HepG2 (cell line): Measurements from ENCODE around the gene TIMM23. TPM values are rescaled to one million over a fixed set of nuclear protein-coding genes. Genes with fewer than 3 reads are reported as not detected.

Source experiments
- ATAC-seq: fragments of 200-7000 bp; cut with Tn5 transposase; 3 replicates; pipeline ENCODE4 v1.9.1; 2020; ENCODE audit warnings: mild to moderate bottlenecking, moderate library complexity
- BruUV-seq: library from RNA; stranded (reverse); fragments of 400-500 nt; replicated peaks from 2 replicates; lab custom pipeline; 2021; lab: Mats Ljungman, UMichigan
- CTCF ChIA-PET: fragments of 300-600 bp; formaldehyde crosslinking; extraction: SDS; loops from one replicate; lab custom pipeline; 2021; ENCODE audit warnings: low total read pairs, inconsistent platforms, low intra/inter-chr PET ratio; lab: Yijun Ruan, JAX
- POLR2A ChIA-PET: fragments of 350-600 bp; sonication (Branson Sonifier 250); formaldehyde crosslinking; loops from one replicate; lab custom pipeline; 2020; ENCODE audit warnings: antibody characterized with exemption, inconsistent platforms; lab: Yijun Ruan, JAX
- DNase-seq: peaks from one replicate; pipeline ENCODE4 v3.0.0-alpha.2; 2015; ENCODE audit warnings: low spot score
- FAIRE-seq: peaks from 3 replicates; lab custom pipeline; 2011; peaks lifted over from hg19 to GRCh38; lab: Jason Lieb, UNC
- H2AFZ ChIP-seq: one replicate; pipeline ENCODE4 v1.6.1; 2011; ENCODE audit warnings: low read length, inconsistent platforms
- H3K27ac ChIP-seq: fragments of 300-600 bp; 3 replicates; pipeline ENCODE4 v1.8.0; 2011; ENCODE audit warnings: mixed run types, mild to moderate bottlenecking, mixed read lengths, low read length, inconsistent platforms; ENCODE audit not compliant: insufficient read depth; ENCODE audit errors: extremely low read length
- H3K27me3 ChIP-seq, 2 experiments: fragments of 200-600 bp in 1 of 2; 2 replicates in 1 of 2; 3 replicates in 1 of 2; pipeline versions ENCODE4 v1.6.0 to v1.8.0; 2011; ENCODE audit warnings: low read length in 2 of 2, mild to moderate bottlenecking in 2 of 2, moderate library complexity in 2 of 2, inconsistent platforms in 1 of 2; ENCODE audit not compliant: insufficient read depth in 2 of 2, control insufficient read depth in 1 of 2
- H3K36me3 ChIP-seq, 2 experiments: fragments of 200-600 bp in 1 of 2; replicated peaks in 1 of 2; 2 replicates in 1 of 2; 3 replicates in 1 of 2; pipeline versions ENCODE4 v1.5.1 to v1.8.0; 2011; ENCODE audit warnings: low read length in 2 of 2, inconsistent platforms in 1 of 2; ENCODE audit not compliant: insufficient read depth in 2 of 2, control insufficient read depth in 1 of 2
- H3K4me1 ChIP-seq: 2 replicates; pipeline ENCODE4 v1.5.1; 2012; ENCODE audit warnings: low read length, inconsistent platforms; ENCODE audit not compliant: insufficient read depth
- H3K4me2 ChIP-seq: 2 replicates; pipeline ENCODE4 v1.6.0; 2011; ENCODE audit warnings: low read depth, low read length, inconsistent platforms
- H3K4me3 ChIP-seq, 3 experiments: fragments of 200-600 bp in 1 of 3; sonication (generic), shearing (Covaris generic) in 1 of 3; replicated peaks in 1 of 3; 2 replicates each; pipeline ENCODE4 v1.5.1; 2011 to 2016; ENCODE audit warnings: low read length in 3 of 3, inconsistent platforms in 2 of 3, low read depth in 2 of 3, mild to moderate bottlenecking in 2 of 3, control low read depth in 1 of 3, mixed read lengths in 1 of 3; ENCODE audit not compliant: insufficient read depth in 1 of 3
- H3K79me2 ChIP-seq: one replicate; pipeline ENCODE4 v1.6.1; 2011; ENCODE audit warnings: low read length, inconsistent platforms; ENCODE audit not compliant: insufficient read depth
- H3K9ac ChIP-seq: 2 replicates; pipeline ENCODE4 v1.6.0; 2011; ENCODE audit warnings: mild to moderate bottlenecking, low read depth, low read length, inconsistent platforms; ENCODE audit not compliant: insufficient read depth
- H3K9me3 ChIP-seq: 2 replicates; pipeline ENCODE4 v1.5.1; 2012; ENCODE audit warnings: mild to moderate bottlenecking, low read length
- H4K20me1 ChIP-seq: 2 replicates; pipeline ENCODE4 v1.6.0; 2011; ENCODE audit warnings: inconsistent platforms, mild to moderate bottlenecking, low read length, moderate library complexity; ENCODE audit not compliant: insufficient read depth
- PAWR ChIP-seq: sonication (generic); formaldehyde crosslinking; IDR thresholded peaks from 2 replicates; pipeline ENCODE4 v1.4.0; 2020; ENCODE audit warnings: missing genetic modification reagents, mild to moderate bottlenecking, borderline replicate concordance
- SKIL ChIP-seq: sonication (generic); formaldehyde crosslinking; IDR thresholded peaks from 2 replicates; pipeline ENCODE4 v1.8.0; 2022; ENCODE audit warnings: missing genetic modification reagents, mild to moderate bottlenecking, moderate library complexity, borderline replicate concordance
- ZBTB38 ChIP-seq: sonication (generic); formaldehyde crosslinking; IDR thresholded peaks from 2 replicates; pipeline ENCODE4 v1.5.1; 2020; ENCODE audit warnings: mild to moderate bottlenecking, missing genetic modification reagents
- ZNF615 ChIP-seq: sonication (generic); formaldehyde crosslinking; IDR thresholded peaks from 2 replicates; pipeline ENCODE4 v1.5.0; 2020; ENCODE audit warnings: mild to moderate bottlenecking, missing genetic modification reagents, borderline replicate concordance
- WGBS: methylation state at CpG from one replicate; pipeline ENCODE4 v1.1.6; 2017; ENCODE audit warnings: low lambda C conversion rate; 5-methylcytosine and 5-hydroxymethylcytosine counted together
- in situ Hi-C: cut with HindIII; loops from 2 replicates; pipeline ENCODE4 v1.10.0; 2017; ENCODE audit warnings: low pct_unique_long_range_greater_than_20kb; ENCODE audit not compliant: extremely low pct_ligation_motif_present
- intact Hi-C: fragments of 100-400 bp; cut with micrococcal nuclease; formaldehyde crosslinking; loops from one replicate; pipeline ENCODE4 v1.10.0; 2022; ENCODE audit not compliant: unreplicated experiment
- polyA plus RNA-seq, 8 experiments: library from polyadenylated mRNA; depleted of rRNA in 3 of 8; stranded (reverse) in 7 of 8; unstranded in 1 of 8; fragments of >200 nt; fragmentation: Illumina TruSeq in 4 of 8; extraction: Trizol in 4 of 8; gene quantifications; 2 replicates each; pipeline versions ENCODE4 v1.2.1 to v1.2.3, GENCODE V29; 2011 to 2016; ENCODE audit warnings: low read depth in 4 of 8, missing spikeins in 1 of 8, mixed read lengths in 1 of 8; ENCODE audit not compliant: insufficient read depth in 1 of 8
- total RNA-seq, 5 experiments: library from RNA; depleted of rRNA; stranded (reverse); fragments of >200 nt; fragmentation: Illumina TruSeq; extraction: Trizol; gene quantifications; 2 replicates each; pipeline ENCODE4 v1.2.3, GENCODE V29; 2016; ENCODE audit warnings: low read depth in 1 of 5
- TF ChIP-seq, protein P1 (sequence below): sonication (generic); formaldehyde crosslinking; IDR thresholded peaks from 2 replicates; pipeline ENCODE4 v1.8.0; 2022; ENCODE audit warnings: missing genetic modification reagents, mild to moderate bottlenecking, borderline replicate concordance

Gene TIMM23
- total and polyA plus RNA-seq, 2 of the 13 experiments (the other 11 are each of a cell fraction or from before 2014, with no cell fraction given), result 80.2 to 98.6 TPM

- peak; percentile 42; the same call in 1 of the 2 replicates for TF ChIP-seq SKIL (CRISPR knock-in tag)
- TF ChIP-seq, protein P1, sequence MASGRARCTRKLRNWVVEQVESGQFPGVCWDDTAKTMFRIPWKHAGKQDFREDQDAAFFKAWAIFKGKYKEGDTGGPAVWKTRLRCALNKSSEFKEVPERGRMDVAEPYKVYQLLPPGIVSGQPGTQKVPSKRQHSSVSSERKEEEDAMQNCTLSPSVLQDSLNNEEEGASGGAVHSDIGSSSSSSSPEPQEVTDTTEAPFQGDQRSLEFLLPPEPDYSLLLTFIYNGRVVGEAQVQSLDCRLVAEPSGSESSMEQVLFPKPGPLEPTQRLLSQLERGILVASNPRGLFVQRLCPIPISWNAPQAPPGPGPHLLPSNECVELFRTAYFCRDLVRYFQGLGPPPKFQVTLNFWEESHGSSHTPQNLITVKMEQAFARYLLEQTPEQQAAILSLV (CRISPR knock-in tag), result no peak
These were observed 63.9 kb downstream of the TIMM23 start (continued) for GRCh38 chr10:46035923-46036849.

GRCh38 chr10:46037107-46037825 lies 65.0 kb downstream of the TIMM23 start:
- no peak for ATAC-seq
- BruUV-seq, result no TSS peak
- H4K20me1 ChIP-seq, result no peaks in the 10 kb centered on the region
- H3K79me2 ChIP-seq, result peaks cover 11% of the 10 kb centered on the region
- H3K4me2 ChIP-seq, result no peak overlapping the region
- H3K36me3 ChIP-seq, result no peaks in the 10 kb centered on the region
- POLR2A ChIA-PET, result interaction anchor here (2.5 kb wide), 1 partner anchor 15 kb away, joined by 26 read pairs; no protein-coding TSS in a partner anchor
- no peak overlapping the region for H3K9ac ChIP-seq
- H3K9me3 ChIP-seq, result no peaks in the 10 kb centered on the region
- intact Hi-C loops (no loop called here), in situ Hi-C loops (no loop called here)
- no peak overlapping the region for H3K4me3 ChIP-seq
- H3K27ac ChIP-seq, result peak overlapping the region; percentile 84
- no peak for FAIRE-seq
- CTCF ChIA-PET, result no interaction called here
- peaks cover 55% of the 10 kb centered on the region for H3K4me1 ChIP-seq
- H2AFZ ChIP-seq, result no peak overlapping the region
- no peaks in the 10 kb centered on the region for H3K27me3 ChIP-seq
- DNase-seq, result no peak
- TF ChIP-seq ZNF615 (CRISPR knock-in tag) (0 out of 2 replicates have a peak, but pooled peaks have one; percentile 53), PAWR (no peak), ZBTB38 (CRISPR knock-in tag) (0 out of 2 replicates have a peak, but pooled peaks have one; percentile 13)
- 93% methylated on average over 6 of the region's 8 CpGs for WGBS
